Activated naive CD4-positive, alpha-beta T cell (primary cell): ENCODE results near the gene SMIM27.

Source experiments
- DNase-seq, 4 experiments: peaks; one replicate each; lab custom pipeline; 2025; lab: John Stamatoyannopoulos, UW

SMIM27 gene

GRCh38 chr9:32554591-32554990 lies 2.5 kb downstream of the SMIM27 start:
- no peak for DNase-seq

DNA sequence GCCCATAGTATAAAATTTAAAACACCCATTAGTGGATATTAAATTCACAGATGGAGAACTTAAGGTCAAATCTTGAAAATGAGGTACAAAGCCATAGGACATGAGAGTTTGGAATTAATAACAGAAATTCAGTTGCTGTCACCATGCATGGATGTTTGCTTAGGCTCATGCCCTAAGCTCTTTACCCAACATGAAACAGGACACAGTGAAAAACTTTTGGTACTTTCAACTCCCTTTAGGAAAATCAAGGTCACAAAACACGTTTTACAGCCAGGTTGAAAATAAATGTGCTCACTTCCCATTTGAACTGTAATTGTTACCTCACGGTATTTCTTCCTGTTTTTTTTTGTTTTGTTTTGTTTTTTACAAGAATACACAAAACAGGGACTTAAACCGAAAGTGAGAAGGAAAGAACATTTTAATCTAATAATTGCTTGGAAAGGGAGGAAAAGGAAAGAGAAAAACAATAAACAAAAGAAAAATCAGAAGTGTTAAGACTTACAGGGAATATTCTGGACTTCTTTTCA lies 6.3 kb downstream of the SMIM27 start:
- DNase-seq = no peak

DNA sequence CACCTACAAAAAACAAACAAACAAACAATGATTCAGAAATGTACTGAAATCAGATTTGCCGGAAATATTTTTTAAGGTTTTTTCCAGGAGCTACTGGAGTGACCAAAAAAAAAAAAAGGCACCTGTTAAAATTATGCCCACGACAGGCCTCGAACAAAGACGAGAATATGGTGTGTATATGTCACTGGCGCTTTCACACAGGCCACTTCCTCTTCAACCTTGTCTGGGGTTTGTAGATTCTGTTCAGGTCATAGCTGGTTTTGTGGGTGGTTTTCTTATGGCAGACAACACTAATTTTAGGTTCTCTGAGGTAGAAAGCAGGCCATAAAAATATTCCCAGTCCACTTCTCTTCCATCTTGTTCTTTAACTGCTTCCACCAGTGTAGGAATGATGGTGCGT lies 13.8 kb downstream of the SMIM27 start:
- no peak for DNase-seq

- DNase-seq = no peak
These were observed 14.6 kb downstream of the SMIM27 start for GRCh38 chr9:32566770-32567169.

- no peak for DNase-seq
These were observed 18.1 kb downstream of the SMIM27 start for GRCh38 chr9:32570262-32570661.

DNA sequence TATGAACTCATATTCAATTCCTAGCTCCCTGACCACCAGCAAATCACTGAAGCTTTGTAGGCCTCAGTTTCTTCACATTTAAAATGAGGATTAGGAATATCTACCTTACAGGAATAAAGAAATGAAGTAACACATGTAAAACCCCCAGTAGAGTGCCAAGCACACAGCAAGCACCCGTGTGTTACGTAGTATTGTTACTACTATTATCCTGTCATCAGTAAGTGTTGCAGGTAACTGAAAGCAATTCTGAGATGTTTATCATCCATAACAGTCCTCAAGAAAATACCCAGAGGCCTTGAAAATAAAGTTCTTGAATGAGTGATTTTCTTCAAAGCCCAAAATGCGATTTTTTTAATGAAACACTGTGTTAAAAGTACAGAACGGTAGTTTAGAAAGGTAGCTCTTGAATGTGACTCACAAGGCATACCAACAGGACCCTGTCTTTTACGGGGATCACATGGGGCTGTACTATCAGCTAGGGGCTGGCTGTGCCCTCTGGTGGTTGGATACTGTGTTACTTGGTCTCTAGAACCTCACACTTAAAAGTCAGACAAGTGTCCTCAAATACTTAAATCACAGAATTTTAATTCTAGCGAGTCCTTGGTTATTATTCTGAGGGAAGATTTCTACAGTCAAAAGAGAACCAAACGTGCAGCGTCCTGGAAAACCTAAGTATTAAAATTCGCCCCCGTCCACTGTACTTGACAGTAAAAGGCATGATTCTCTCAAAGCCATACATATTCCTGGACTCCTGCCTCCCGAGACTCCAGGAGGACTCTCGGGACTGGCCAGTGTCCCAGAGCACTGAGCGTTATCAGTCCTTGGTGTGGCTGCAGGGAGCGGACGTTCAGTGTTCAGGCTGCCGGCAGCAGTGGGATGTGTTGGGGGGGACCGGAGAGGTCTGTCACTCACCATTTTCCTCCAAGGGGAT lies 20.1 kb downstream of the SMIM27 start:
- DNase-seq = peak; percentile 5 to 51 (median 38)

GRCh38 chr9:32572900-32573523 lies 20.9 kb downstream of the SMIM27 start, which contains the start of gene NDUFB6:
Gene NDUFB6, minus strand, starts transcription at chr9:32573159. Its CDS starts 99 bp downstream, at chr9:32573060.
- DNase-seq = peak; percentile 82 to 95 (median 86)

- DNase-seq = no peak
These were observed 21.7 kb downstream of the SMIM27 start for GRCh38 chr9:32573821-32574220.

- DNase-seq = no peak
These were observed 22.7 kb downstream of the SMIM27 start for GRCh38 chr9:32574858-32575257.

- DNase-seq = no peak
These were observed 25.2 kb downstream of the SMIM27 start for GRCh38 chr9:32577316-32577715.

- no peak for DNase-seq
These were observed 26.8 kb downstream of the SMIM27 start for GRCh38 chr9:32578976-32579375.

GRCh38 chr9:32579706-32580331 lies 27.7 kb downstream of the SMIM27 start:
- peak; percentile 33 to 76 (median 68) for DNase-seq

GRCh38 chr9:32580631-32581300 lies 28.6 kb downstream of the SMIM27 start:
- no peak for DNase-seq

GRCh38 chr9:32581512-32582143 lies 29.5 kb downstream of the SMIM27 start:
- no peak for DNase-seq

GRCh38 chr9:32584784-32585183 lies 32.7 kb downstream of the SMIM27 start:
- no peak for DNase-seq

- no peak for DNase-seq
These were observed 35.8 kb downstream of the SMIM27 start for GRCh38 chr9:32587901-32588300.

DNA sequence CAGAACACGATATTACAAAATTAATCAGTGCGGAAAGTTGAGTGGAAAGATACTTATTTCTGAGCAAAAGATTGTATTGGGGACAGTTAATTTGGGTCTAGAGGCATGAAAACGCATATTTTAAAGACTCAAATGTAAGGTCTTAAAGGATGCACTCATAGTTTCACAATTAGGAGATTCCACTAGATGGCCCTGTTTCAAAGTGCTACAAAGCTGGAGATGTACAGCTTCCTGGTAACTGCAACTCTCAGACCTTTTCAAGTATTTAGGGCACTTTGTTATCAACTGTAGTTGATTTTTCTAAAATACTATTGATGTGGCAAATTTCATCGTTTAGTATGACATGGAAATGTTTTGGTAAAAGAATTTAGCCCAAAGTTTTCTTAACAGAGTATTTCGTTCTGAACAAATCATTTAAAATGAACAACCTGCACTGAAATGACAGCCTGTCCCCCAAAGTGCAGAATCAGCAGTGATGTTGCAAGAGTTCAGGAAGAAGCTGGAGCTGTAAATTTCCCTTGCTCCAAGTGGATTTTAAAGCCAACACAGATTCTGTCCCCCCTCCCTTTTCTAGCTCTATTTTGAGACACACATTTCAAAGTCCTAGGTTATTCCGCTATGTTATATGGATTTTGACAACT lies 37.1 kb downstream of the SMIM27 start:
- DNase-seq = no peak

DNA sequence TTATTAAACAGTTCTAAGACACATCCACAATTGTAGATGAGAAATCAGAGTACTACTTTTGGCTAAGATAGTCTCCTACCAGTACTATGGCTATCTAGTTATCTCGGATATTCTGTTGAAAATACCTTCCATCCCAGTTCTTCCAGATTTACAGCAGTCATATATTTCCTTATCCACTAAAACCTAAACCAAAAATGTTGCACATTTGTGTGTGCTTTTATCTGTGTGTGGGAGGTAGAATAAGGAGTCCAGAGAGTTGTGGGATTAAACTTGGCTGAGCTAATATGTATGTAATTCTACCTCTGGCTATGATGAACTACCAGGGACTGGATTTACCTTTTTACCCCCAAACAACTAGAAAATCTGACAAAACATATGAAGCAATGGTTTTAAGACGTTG lies 38.3 kb downstream of the SMIM27 start:
- DNase-seq = no peak

GRCh38 chr9:32590898-32591297 lies 38.8 kb downstream of the SMIM27 start:
- DNase-seq = no peak

DNA sequence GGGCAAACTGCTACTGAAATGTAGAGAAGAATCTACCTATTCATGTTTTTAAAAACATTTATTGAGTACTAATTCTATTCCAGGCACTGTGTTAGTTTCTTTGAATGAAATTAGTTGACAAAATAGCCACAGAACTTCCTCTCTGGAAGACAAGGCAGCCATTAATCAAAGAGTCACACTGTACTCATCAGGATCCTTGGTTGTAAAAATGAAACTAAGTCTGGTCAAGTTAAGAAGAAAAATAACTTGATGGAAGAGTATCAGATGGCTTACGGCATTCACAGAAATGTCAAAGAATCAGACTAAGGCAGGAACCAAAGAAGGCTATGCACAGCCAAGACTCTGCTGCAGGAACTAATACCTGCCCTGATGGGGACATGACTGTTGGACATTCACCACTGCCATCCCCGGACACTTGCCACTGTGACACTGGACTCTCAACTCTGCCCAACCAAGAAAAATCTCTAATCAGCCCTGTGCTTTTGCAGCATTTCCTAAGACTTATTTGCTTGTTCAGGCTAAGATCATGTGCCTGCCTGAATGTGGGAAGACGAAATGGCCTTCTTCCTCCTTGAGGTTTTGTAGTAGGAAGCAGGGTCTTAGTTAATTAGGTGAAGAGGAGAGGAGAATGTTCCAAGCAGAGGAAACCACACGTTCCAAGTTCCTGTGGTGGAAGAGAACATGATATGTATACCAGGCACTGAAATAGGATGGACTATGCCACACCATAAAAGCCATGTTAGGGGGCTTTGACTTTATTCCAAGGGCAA lies 44.2 kb downstream of the SMIM27 start:
- DNase-seq = no peak
